Ecto neural progenitor cell (in vitro differentiated cells): Measurements from ENCODE around the gene MUC20.
"Not testable (repeated sequence)": the region's sequence is repeated elsewhere in the genome, so short reads cannot be mapped to it uniquely, and the experiment has no call there.

Experiments
- DNase-seq: peaks from one replicate; pipeline ENCODE4 v3.0.0-alpha.2; 2018; ENCODE audit warnings: low spot score

MUC20 gene

GRCh38 chr3:195693428-195694216 lies 27.2 kb upstream of the MUC20 start:
- DNase-seq = no peak

- peak; percentile 38 for DNase-seq
These were observed 26.3 kb upstream of the MUC20 start for GRCh38 chr3:195694217-195695076.

- DNase-seq = no peak
These were observed 24.0 kb upstream of the MUC20 start for GRCh38 chr3:195696632-195697278.

- DNase-seq = no peak
These were observed 23.0 kb upstream of the MUC20 start for GRCh38 chr3:195697582-195698324.

DNA sequence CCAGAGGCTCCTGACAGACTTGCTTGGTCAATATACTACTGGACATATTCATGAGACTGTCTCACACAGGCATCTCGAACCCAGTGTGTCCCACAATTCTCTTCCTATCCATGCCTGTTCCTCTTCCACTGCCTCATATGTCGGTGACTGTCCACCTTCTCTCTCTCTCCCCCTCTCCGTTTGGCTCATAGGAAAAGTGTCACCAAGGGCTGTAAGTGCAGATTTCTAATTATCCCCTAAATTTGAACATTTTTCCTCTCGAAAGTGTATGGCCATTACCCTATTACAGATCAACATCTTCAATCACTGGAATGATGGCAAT lies 22.5 kb upstream of the MUC20 start:
- no peak for DNase-seq

DNA sequence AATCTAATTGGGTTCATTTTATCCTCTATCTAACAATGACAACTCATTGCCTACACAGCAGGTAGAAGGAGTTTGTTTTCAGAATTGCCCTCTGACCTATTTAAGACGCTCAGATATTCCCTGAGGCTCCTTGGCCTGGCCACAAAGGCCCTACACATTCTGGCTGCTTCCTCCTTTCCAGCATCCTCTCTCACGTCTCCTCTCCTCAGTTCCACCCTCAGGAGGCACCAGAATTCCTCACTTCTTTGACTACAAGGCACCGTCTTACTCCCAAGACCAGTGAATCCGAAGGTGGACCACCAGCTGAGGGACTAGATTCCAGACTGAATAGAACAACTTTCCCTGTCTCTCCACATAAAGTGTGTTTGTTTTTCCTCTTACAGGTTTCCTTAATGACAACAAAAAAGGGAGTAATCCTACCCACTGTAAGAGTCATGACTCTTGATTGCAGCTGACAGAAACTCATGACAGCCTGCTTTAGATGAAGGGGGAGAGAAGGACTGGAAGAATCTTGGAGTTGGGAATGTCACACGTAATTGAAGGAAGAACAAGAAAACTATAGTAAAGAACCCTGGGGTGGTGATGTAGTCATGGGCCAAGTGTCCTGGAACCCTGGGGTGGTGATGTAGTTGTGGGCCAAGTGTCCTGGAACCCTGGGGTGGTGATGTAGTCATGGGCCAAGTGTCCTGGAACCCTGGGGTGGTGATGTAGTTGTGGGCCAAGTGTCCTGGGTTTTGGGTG lies 22.0 kb upstream of the MUC20 start:
- DNase-seq = peak; percentile 41

DNA sequence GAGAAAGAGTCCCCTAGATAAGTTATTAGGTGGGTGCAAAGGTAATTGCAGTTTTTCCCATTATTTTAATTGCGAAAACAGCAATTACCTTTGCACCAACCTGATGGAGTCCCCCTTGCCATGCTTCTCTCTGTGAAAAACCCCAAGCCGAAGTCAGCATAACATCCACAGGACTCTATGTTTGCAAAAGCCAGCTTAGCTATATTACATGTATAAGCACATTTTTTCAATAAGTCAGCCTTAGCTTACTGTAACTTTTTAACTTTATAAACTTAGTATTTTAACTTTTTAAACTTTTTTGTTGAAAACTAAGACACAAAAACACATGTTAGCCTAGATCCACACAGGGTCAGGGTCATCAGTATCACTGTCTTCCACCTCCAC lies 21.4 kb upstream of the MUC20 start:
- peak; percentile 16 for DNase-seq

- peak; percentile 32 for DNase-seq
These were observed 20.9 kb upstream of the MUC20 start for GRCh38 chr3:195699860-195700259.

DNA sequence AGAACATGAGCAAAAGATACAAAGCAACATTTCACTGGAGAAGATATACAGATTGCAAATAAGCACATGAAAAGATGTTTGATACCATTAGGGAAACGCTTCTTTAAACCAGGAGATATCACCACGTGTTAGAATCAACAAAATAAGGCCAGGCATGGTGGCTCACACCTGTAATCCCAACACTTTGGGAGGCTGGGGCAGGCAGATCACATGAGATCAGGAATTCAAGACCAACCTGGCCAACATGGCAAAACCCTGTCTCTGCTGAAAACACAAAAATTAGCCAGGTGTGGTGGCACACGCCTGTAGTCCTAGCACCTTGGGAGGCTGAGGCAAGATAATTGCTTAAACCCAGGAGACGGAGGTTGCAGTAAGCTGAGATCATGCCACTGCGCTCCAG lies 20.5 kb upstream of the MUC20 start:
- peak; percentile 37 for DNase-seq

- DNase-seq = peak; percentile 39
These were observed 19.5 kb upstream of the MUC20 start for GRCh38 chr3:195701042-195701915.

DNA sequence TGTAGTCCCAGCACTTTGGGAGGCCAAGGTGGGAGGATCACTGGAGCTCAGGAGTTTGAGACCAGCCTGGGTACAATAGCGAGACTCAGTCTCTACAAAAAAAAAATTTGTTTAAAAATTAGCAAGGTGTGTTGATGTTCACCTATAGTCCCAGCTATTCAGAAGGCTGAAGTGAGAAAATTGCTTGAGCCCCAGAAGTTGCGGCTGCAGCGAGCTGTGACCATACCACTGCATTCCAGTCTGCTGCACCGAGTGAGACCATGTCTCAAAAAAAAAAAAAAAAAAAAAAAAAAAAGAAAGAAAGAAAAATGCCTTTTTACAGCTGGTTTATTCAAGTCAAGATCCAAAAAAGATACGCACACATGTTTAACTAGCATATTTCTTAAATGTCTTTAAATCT lies 17.0 kb upstream of the MUC20 start:
- no peak for DNase-seq

GRCh38 chr3:195704433-195704999 lies 16.3 kb upstream of the MUC20 start:
- DNase-seq = no peak

- no peak for DNase-seq
These were observed 15.4 kb upstream of the MUC20 start for GRCh38 chr3:195705081-195705991.

DNA sequence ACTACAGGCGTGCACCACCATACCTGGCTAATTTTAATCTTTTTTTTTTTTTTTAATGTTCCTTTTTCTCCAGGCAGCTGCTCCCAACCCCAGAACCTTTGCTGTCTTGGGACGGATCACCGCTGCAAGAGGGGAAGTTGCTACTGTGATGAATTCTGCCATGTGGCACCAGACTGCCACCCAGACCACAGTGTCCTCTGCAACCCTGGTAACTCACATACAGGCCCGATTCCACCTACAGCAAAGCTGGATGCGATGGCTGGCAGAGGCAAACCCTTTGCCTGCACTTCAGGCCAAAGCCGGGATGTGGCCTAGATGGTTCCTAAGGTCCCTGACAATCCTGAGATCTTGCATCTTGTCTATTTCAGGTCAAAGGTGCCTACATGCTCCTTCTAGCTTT lies 12.7 kb upstream of the MUC20 start:
- no peak for DNase-seq

DNA sequence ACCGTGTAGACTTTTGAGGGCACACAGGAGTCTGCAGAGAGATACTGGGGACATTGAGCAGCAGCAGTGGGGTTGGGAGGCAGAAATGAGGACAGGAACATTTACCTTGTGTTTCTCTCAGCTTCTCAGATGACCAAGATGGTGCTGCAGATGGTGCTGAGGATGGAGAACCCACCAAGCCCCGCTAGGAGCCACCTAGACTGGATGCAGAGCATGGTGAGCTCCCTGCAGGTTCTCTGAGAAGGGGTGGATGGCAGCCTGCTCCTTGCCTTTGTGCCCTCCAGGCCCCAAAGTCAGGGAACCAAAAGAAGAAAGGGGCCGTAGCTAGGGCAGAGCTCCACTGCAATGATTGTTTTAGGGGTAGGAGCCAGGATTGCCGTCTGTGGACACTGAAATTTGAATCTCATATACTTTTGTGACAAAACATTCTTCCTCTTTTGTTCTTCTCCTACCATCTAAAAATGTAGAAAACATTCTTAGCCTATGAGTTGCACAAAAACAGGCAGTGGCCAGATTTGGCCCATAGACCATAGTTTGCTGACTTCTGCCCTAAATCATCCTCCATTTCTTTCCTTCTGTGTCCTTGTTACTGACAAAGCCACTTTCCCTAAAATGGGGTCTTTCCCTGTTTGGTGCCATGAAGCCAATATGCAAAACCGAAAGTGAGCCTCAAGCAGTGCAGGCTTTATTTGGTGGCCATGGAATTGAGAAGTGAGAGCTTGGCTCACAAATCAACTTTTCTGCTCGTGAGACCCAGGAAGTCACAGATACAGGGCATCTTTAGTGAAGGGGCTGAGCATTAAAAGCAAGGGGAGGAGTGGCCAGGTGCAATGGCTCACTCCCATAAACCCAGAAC lies 11.9 kb upstream of the MUC20 start:
- DNase-seq = no peak

- DNase-seq = no peak
These were observed 11.1 kb upstream of the MUC20 start for GRCh38 chr3:195709676-195710085.

GRCh38 chr3:195710126-195710905 lies 10.5 kb upstream of the MUC20 start:
- DNase-seq = not testable (repeated sequence)
